ENCODE measurements around the gene SGMS1.
A peak's percentile ranks its signal among the peaks of the same experiment; 100 is the strongest.
"Not testable (repeated sequence)": the region's sequence is repeated elsewhere in the genome, so short reads cannot be mapped to it uniquely, and the experiment has no call there.

SGMS1 gene

GRCh38 chr10:50445777-50446176 lies 178.0 kb downstream of the SGMS1 start:
- not testable (repeated sequence) for DNase-seq

DNA sequence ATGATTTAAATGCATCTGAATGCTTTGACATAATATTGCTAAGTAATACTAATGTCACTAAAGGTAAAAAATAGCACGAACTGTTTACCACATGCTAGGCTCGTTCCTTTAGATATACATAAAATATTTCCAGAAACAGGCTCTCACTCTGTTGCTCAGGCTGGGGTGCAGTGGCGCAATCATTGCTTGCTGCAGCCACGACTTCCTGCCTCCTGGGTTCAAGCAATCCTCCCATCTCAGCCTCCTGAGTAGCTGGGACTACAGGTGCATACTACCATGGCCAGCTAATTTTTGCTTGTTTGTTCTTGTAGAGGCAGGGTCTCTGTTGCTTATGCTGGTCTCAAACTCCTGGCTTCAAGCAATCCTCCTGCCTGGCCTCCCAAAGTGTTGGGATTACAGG lies 183.3 kb downstream of the SGMS1 start:
- DNase-seq, result no peak

GRCh38 chr10:50439806-50440205 lies 183.9 kb downstream of the SGMS1 start:
- no peak for DNase-seq

DNA sequence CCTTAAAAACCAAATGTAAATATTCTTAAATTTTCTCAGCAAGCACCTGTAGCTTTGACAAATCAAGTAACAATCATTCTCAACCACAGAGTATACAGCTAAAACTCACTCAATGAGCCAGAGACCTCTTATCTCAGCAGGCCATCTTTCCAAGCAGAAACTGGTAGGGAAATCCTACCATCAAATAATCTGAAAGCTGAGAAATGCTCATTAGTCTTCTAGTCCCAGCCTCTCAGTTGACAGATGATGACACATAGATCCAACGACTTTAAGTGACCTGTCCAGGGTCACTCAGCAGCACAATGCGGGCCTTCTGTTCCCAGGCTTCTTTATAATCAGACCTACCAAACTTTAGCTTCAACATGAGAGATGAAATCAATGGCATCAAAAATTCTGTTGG lies 184.6 kb downstream of the SGMS1 start:
- no peak for DNase-seq

GRCh38 chr10:50438049-50438936 lies 185.5 kb downstream of the SGMS1 start:
- no peak for DNase-seq

GRCh38 chr10:50437248-50437647 lies 186.5 kb downstream of the SGMS1 start:
- DNase-seq, result no peak

GRCh38 chr10:50436805-50437204 lies 187.0 kb downstream of the SGMS1 start:
- no peak for DNase-seq

GRCh38 chr10:50432211-50433009 lies 191.3 kb downstream of the SGMS1 start:
- DNase-seq, result no peak

- no peak for DNase-seq
Observed at GRCh38 chr10:50431791-50432190, 192.0 kb downstream of the SGMS1 start.

- DNase-seq, result no peak
Observed at GRCh38 chr10:50431133-50431532, 192.6 kb downstream of the SGMS1 start.

GRCh38 chr10:50426485-50426884 lies 197.3 kb downstream of the SGMS1 start:
- DNase-seq, result no peak

DNA sequence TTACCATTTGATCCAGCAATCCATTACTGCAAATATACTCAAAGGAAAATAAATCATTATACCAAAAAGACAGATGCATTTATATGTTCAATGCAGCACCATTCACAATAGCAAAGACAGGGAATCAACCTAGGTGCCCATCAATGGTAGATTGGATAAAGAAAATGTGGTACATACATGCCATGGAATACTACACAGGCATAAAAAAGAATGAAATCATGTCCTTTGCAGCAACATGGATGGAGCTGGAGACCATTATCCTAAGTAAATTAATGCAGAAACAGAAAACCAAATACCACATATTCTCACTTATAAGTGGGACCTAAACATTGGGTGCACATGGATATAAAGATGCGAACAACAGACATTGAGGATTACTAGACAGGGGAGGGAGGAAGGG lies 198.5 kb downstream of the SGMS1 start:
- not testable (repeated sequence) for DNase-seq

DNA sequence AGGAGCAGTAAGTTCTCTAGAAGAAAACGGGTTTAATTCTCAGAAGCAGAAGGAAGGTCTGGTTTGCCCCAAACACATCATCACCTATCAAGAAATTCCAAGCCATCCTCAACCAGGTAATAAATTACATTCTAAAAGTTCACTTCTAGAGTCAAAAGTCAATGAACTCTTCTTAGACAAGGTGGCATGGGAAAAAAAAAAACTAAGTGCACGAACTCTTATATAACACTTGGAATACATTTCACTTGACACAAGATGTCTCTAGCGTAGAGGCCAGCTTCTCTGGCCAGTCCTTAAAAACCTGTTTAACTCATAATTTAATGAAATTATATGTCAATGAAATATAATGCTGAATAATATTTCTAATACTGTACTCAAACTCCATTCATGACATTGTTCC lies 200.3 kb downstream of the SGMS1 start:
- no peak for DNase-seq

- no peak for DNase-seq
Observed at GRCh38 chr10:50422259-50422658, 201.5 kb downstream of the SGMS1 start.

- no peak for DNase-seq
Observed at GRCh38 chr10:50421026-50421719, 202.6 kb downstream of the SGMS1 start.

GRCh38 chr10:50420196-50420595 lies 203.6 kb downstream of the SGMS1 start:
- DNase-seq, result no peak

DNA sequence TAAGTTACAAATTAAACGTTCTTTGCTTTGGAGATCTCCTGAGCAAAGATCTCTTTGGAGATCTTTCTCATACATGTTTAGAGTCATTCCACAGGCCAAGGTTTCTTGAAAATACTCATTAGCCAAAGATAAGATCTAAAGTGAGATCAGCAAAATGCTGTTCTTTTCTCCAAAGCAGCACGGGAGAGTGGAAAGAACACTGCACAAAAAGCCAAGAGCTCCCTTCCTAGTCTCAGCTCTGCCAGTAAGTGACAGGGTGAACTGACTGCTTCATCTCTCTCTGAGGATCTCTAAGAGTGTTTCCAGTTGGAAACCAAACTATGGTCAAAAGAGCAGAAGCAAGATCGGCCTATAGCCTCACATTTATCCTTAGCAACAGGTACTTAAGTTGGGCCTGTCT lies 204.0 kb downstream of the SGMS1 start:
- DNase-seq, result no peak

GRCh38 chr10:50419091-50419490 lies 204.7 kb downstream of the SGMS1 start:
- no peak for DNase-seq

DNA sequence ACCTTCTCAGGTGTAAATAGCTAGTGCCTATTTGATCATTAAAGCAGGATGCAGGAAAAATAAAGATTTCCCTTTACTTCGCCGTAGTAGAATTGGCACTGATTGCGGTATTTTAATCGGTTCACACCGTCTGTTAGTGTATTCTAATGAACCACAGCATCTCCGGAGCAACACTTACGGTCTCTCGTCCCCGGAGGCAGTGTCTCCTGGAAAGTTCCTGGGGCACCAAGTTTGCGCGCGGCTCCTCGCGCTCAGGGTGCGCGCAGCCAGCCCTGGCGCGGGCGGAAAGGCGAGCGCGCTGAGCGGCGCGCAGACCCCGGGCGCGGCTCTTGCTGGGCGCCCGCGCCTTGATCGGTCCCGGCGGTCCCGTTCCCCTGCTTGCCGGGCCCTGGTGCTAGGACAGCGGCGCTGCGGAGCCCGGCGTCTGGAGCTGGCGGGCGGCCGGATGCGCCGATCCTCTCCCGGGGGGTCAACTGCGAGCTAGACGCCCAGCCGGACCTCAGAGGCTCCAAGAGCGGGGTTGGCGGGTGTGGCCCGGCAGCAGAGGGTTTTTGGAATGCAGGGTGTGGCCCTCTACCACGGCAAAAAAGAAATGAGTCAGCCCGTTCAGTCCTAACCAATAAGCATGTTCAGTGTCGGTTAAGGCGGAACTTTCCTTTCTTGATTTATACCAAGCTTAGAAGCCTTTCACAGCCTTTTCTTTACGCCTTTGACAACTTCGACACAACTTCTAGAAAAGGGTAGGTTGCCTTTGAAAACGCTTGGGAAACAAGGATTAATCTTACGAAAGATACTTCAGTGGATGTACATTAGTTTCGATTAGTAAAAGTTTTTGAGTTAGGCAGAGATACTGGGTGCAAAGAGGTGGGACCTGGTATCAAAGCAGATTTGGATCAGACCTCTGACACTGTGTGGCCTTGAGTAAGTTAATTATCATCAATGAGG lies 205.6 kb downstream of the SGMS1 start:
- DNase-seq, result peak; percentile 28

DNA sequence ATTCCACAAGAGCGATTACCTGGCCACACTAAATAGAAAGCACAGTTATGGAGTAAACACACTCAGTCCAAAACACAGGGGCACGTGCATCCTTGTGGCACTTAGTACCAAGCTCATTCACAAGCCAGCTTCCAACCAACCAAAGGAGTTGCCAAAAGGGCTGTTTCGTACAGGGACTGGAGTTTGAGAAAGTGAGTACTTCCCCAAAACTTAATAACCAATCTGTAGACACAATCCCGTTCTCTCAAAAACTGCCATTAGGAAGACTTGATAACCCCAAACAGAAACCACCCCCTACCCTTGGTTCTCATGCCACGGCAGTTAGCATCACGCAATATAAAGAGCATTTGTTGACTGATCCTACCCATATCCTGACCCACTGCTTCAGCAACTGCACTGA lies 206.3 kb downstream of the SGMS1 start:
- DNase-seq, result no peak

DNA sequence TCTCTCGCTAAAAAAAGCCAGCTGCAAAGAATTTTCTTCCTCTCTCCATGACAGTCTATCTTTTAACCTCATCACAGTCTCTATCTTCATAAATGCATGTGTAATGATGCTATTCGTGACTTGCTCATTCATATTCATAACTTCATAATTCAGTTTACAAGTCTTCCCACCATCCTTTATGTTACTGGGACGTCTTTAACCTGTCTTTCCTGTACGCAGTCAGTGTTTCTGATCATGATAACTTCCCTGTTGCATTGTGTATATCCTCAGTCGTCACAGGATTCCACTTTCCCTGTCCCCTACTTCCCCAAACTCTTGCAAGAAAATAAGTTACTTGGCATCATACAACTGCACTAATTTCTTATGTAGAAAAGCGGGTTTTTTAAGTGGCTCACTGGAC lies 206.9 kb downstream of the SGMS1 start:
- no peak for DNase-seq

GRCh38 chr10:50416181-50416824 lies 207.5 kb downstream of the SGMS1 start:
- no peak for DNase-seq

Measured in stimulated activated CD4-positive, alpha-beta T cell treated with anti-CD3 and anti-CD28 coated beads, Interleukin-12 subunit alpha, Interleukin-12 subunit beta, amount 100 ng/mL, for 4 hours (primary cell).